Osteocyte (in vitro differentiated cells): Measurements from ENCODE around the gene ARSB. TPM values are rescaled to one million over a fixed set of nuclear protein-coding genes. Genes with fewer than 3 reads are reported as not detected.

Experiments used
- DNase-seq: peaks from one replicate; pipeline ENCODE4 v3.0.0; 2021; ENCODE audit warnings: mixed read lengths; ENCODE audit not compliant: unreplicated experiment; ENCODE audit errors: extremely low spot score
- H3K27ac Mint-ChIP-seq: one replicate; pipeline ENCODE4 v1.8.0; 2021; ENCODE audit warnings: mild to moderate bottlenecking, mixed read lengths; ENCODE audit not compliant: unreplicated experiment
- H3K27me3 Mint-ChIP-seq: one replicate; pipeline ENCODE4 v1.8.0; 2021; ENCODE audit warnings: mixed read lengths; ENCODE audit not compliant: unreplicated experiment
- H3K36me3 Mint-ChIP-seq: one replicate; pipeline ENCODE4 v1.8.0; 2021; ENCODE audit warnings: mixed read lengths; ENCODE audit not compliant: unreplicated experiment
- H3K4me1 Mint-ChIP-seq: one replicate; pipeline ENCODE4 v1.8.0; 2021; ENCODE audit warnings: mixed read lengths; ENCODE audit not compliant: unreplicated experiment
- H3K4me3 Mint-ChIP-seq: one replicate; pipeline ENCODE4 v1.8.0; 2021; ENCODE audit warnings: mild to moderate bottlenecking, moderate library complexity, mixed read lengths; ENCODE audit not compliant: unreplicated experiment
- H3K9me3 Mint-ChIP-seq: one replicate; pipeline ENCODE4 v1.8.0; 2021; ENCODE audit warnings: mixed read lengths; ENCODE audit not compliant: unreplicated experiment
- CTCF ChIP-seq: fragments of 200-600 bp; sonication (generic); IDR thresholded peaks from 2 replicates; pipeline ENCODE4 v1.5.0; 2021; ENCODE audit warnings: antibody characterized with exemption, mild to moderate bottlenecking, moderate library complexity
- total RNA-seq: library from RNA; stranded (reverse); gene quantifications from 2 replicates; pipeline ENCODE4 v1.2.1, GENCODE V29; 2021

Gene ARSB
- total RNA-seq, 1 donor from 2014 or later: 34.9 TPM

GRCh38 chr5:78927657-78928282 lies 57.3 kb downstream of the ARSB start:
- H3K27ac Mint-ChIP-seq: peak overlapping the region; percentile 91
- H3K9me3 Mint-ChIP-seq: no peaks in the 10 kb centered on the region
- H3K36me3 Mint-ChIP-seq: peaks cover 2% of the 10 kb centered on the region
- H3K4me1 Mint-ChIP-seq: peaks cover 49% of the 10 kb centered on the region
- TF ChIP-seq CTCF: no peak
- no peak for DNase-seq
- no peaks in the 10 kb centered on the region for H3K27me3 Mint-ChIP-seq
- no peak overlapping the region for H3K4me3 Mint-ChIP-seq

GRCh38 chr5:78926252-78926651 lies 58.9 kb downstream of the ARSB start:
- Mint-ChIP-seq H3K9me3 (no peaks in the 10 kb centered on the region), H3K27me3 (no peaks in the 10 kb centered on the region), H3K4me1 (peaks cover 42% of the 10 kb centered on the region), H3K36me3 (peaks cover 2% of the 10 kb centered on the region), H3K4me3 (no peak overlapping the region), H3K27ac (peak overlapping the region; percentile 2)
- DNase-seq: no peak
- TF ChIP-seq CTCF: no peak

- H3K27ac Mint-ChIP-seq: no peak overlapping the region
- peaks cover 38% of the 10 kb centered on the region for H3K4me1 Mint-ChIP-seq
- TF ChIP-seq CTCF: no peak
These were observed 59.8 kb downstream of the ARSB start for GRCh38 chr5:78925129-78925876.

GRCh38 chr5:78923622-78923970 lies 61.5 kb downstream of the ARSB start:
- H3K4me1 Mint-ChIP-seq: peaks cover 24% of the 10 kb centered on the region
- TF ChIP-seq CTCF: no peak
- H3K36me3 Mint-ChIP-seq: peaks cover 2% of the 10 kb centered on the region
- H3K9me3 Mint-ChIP-seq: no peaks in the 10 kb centered on the region
- H3K27me3 Mint-ChIP-seq: no peaks in the 10 kb centered on the region
- H3K27ac Mint-ChIP-seq: no peak overlapping the region
- DNase-seq: no peak
- no peak overlapping the region for H3K4me3 Mint-ChIP-seq

More at GRCh38 chr5:78925129-78925876, 59.8 kb downstream of the ARSB start:
- Mint-ChIP-seq H3K4me3 (no peak overlapping the region), H3K27me3 (no peaks in the 10 kb centered on the region), H3K36me3 (peaks cover 2% of the 10 kb centered on the region), H3K9me3 (no peaks in the 10 kb centered on the region)
- no peak for DNase-seq

- Mint-ChIP-seq H3K27me3 (no peaks in the 10 kb centered on the region), H3K4me1 (peaks cover 24% of the 10 kb centered on the region), H3K27ac (no peak overlapping the region), H3K9me3 (no peaks in the 10 kb centered on the region), H3K36me3 (peaks cover 2% of the 10 kb centered on the region), H3K4me3 (no peak overlapping the region)
- no peak for DNase-seq
- no peak for TF ChIP-seq CTCF
These were observed 62.1 kb downstream of the ARSB start for GRCh38 chr5:78922879-78923621.
